EL (cell line): ENCODE data around the gene MRPL32.

ENCODE experiments used
- DNase-seq: peaks from one replicate; pipeline ENCODE4 v3.0.0-alpha.2; 2016

MRPL32 gene

DNA sequence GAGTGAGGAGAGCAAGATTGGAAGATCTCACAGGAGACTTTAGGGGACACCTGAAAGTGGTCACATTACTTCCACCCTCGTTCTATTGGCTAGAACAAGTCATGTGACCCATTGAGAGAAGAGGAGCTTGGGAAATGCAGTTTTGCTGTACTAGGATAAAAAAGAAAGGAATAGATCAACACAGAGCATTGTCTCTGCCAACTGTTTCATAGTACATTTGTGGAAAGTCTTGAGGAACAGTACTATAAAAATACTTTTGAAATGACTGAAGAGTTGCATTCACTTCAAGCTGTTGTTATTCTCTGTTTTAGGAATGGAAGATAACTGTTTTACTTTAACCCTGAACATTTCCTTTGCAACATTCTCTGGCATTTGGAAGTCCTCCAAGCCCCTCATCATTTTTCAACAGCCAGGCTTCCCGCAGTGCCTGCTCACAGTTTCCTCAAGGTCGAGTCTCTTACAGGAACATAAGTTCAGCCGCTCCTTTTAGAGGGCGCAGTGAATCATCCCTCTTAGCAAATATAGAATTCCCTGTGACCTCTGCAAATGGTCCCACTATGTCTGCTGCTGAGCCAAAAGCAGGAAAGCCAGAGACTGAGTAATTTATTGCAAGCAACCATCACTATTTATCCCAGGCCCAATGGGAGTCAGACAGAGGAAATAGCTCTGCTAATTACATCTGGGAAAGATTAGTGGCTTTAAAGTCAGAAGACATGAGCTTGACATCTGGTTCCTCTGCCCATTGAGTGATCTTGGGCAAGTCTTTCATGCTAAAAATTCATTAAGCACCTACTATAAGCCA, 40.7 kb downstream of the MRPL32 start:
- DNase-seq: peak; percentile 93

GRCh38 chr7:42976371-42976770, 44.2 kb downstream of the MRPL32 start:
- no peak for DNase-seq

- DNase-seq: no peak
These were observed 46.3 kb downstream of the MRPL32 start for GRCh38 chr7:42978496-42978895.

DNA sequence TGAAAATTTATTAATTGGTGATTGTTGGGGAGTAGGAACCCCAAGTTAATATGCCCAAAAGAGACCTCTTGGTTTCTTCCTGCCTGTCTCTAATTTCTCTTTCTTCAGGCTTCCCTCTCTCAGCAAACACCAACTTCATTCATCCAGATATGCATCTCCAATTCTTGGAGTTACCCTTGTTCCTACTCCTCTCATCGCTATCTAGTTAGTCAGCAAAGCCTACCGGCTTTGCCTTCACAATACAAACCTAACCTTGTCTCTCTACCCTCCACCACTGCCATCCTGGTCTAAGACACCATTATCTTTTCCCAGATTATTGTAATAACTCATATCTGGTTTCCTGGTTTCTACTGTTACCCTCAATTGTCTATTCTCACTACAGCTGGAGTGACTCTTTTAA, 47.9 kb downstream of the MRPL32 start:
- DNase-seq: no peak

GRCh38 chr7:42980514-42980913, 48.3 kb downstream of the MRPL32 start:
- no peak for DNase-seq

DNA sequence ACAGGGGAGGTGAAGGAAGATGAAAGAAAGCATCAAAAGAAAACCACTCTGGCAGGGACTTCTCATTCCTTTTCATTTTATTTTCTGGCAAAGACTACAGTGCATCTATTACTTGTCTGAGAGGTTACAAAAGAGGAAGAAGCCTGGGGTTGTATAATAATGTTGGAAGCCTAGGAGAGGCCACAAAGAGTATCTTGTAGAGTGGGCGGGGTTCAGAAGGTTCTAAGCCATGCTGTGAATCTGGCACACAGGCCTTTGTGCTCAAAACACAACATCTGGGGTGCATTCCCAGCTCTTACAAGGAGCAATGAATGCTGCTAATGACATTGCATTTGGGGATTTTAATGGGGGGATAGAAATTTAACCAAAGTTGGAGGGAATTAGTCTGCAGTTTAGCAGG, 49.4 kb downstream of the MRPL32 start:
- DNase-seq: no peak

- DNase-seq: no peak
These were observed 50.5 kb downstream of the MRPL32 start for GRCh38 chr7:42982604-42983115.

GRCh38 chr7:42984137-42984536, 52.0 kb downstream of the MRPL32 start:
- DNase-seq: no peak

GRCh38 chr7:42986213-42986612, 54.0 kb downstream of the MRPL32 start:
- no peak for DNase-seq

- DNase-seq: no peak
These were observed 54.6 kb downstream of the MRPL32 start for GRCh38 chr7:42986781-42987248.
